Neural progenitor cell (in vitro differentiated cells): ENCODE data around the gene UBR4.

ENCODE experiments used
- CTCF ChIP-seq: fragments of 200-600 bp; sonication (generic); IDR thresholded peaks from 2 replicates; pipeline ENCODE4 v1.5.1; 2017; ENCODE audit warnings: antibody characterized with exemption, mild to moderate bottlenecking
- EZH2 ChIP-seq: fragments of 200-600 bp; sonication (generic); IDR thresholded peaks from 2 replicates; pipeline ENCODE4 v1.6.1; 2017; ENCODE audit warnings: antibody characterized with exemption, mild to moderate bottlenecking, moderate library complexity
- EZH2phosphoT487 ChIP-seq: fragments of 200-600 bp; sonication (generic); IDR thresholded peaks from 2 replicates; pipeline ENCODE4 v1.6.1; 2017; ENCODE audit warnings: antibody characterized with exemption

- no peak for TF ChIP-seq CTCF
- no peak for TF ChIP-seq EZH2phosphoT487
- TF ChIP-seq EZH2 = no peak
Observed at GRCh38 chr1:19121192-19121591, 88.9 kb downstream of the UBR4 start.
